ENCODE measurements around the gene FAM241B. TPM values are rescaled to one million over a fixed set of nuclear protein-coding genes. Genes with fewer than 3 reads are reported as not detected.
A peak's percentile ranks its signal among the peaks of the same experiment; 100 is the strongest.

Gene FAM241B
- polyA plus RNA-seq, 1 donor (not counting 4 experiments of a cell fraction or from before 2014, with no cell fraction given): 7.9 TPM

GRCh38 chr10:69663369-69663947, 33.4 kb downstream of the FAM241B start:
- no peak for DNase-seq (ENCODE audit: low read depth, low spot score)
- Histone ChIP-seq H4K20me1 (ENCODE audit: control insufficient read depth, extremely low read depth, insufficient read depth, low read length) (no peaks in the 10 kb centered on the region), H3K4me3 (ENCODE audit: control insufficient read depth in 2 of 3, extremely low read depth in 1 of 3, insufficient read depth in 2 of 3, low read depth in 1 of 3, low read length in 3 of 3) (no peak overlapping the region), H3K9me3 (ENCODE audit: control insufficient read depth, low read depth, low read length) (no peaks in the 10 kb centered on the region), H3K9ac (ENCODE audit: control insufficient read depth, extremely low read depth, insufficient read depth, low read length) (no peak overlapping the region), H3K27me3 (ENCODE audit: control insufficient read depth, extremely low read depth, insufficient read depth, low read length) (peaks cover 59% of the 10 kb centered on the region), H2AFZ (ENCODE audit: control insufficient read depth, low read length) (no peak overlapping the region), H3K4me1 (ENCODE audit: control insufficient read depth, extremely low read depth, insufficient read depth, low read length) (no peaks in the 10 kb centered on the region), H3K79me2 (ENCODE audit: control insufficient read depth, insufficient read depth, low read length) (no peaks in the 10 kb centered on the region), H3K36me3 (ENCODE audit: control insufficient read depth in 2 of 2, extremely low read depth in 1 of 2, insufficient read depth in 2 of 2, low read length in 2 of 2) (no peaks in the 10 kb centered on the region), H3K27ac (ENCODE audit: control insufficient read depth, insufficient read depth, low read length) (no peak overlapping the region), H3K9me1 (ENCODE audit: control insufficient read depth, extremely low read depth, insufficient read depth, low read length) (no peaks in the 10 kb centered on the region), H3K4me2 (ENCODE audit: control insufficient read depth, extremely low read depth, insufficient read depth, low read depth, low read length) (no peak overlapping the region)
- no peak for FAIRE-seq
- no peak for TF ChIP-seq EZH2 (IDR thresholded peaks at IDR 0.05; ENCODE audit: low read length)
- TF ChIP-seq CTCF (optimal IDR thresholded peaks at IDR 0.05 in 1 of 3, IDR thresholded peaks at IDR 0.05 in 1 of 3, conservative IDR thresholded peaks at IDR 0.05 in 1 of 3; ENCODE audit: extremely low read depth in 1 of 3, insufficient read depth in 2 of 3, low read length in 3 of 3): peak in 1 of 3 experiments; percentile 9
- dilution Hi-C loops (cut with MboI; ENCODE audit: extremely low pct_ligation_motif_present, low sequenced_read_pairs): no loop called here

- TF ChIP-seq CTCF (optimal IDR thresholded peaks at IDR 0.05 in 1 of 3, IDR thresholded peaks at IDR 0.05 in 1 of 3, conservative IDR thresholded peaks at IDR 0.05 in 1 of 3; ENCODE audit: extremely low read depth in 1 of 3, insufficient read depth in 2 of 3, low read length in 3 of 3) (no peak), EZH2 (IDR thresholded peaks at IDR 0.05; ENCODE audit: low read length) (no peak)
- H3K79me2 ChIP-seq (ENCODE audit: control insufficient read depth, insufficient read depth, low read length): no peaks in the 10 kb centered on the region
- H3K4me2 ChIP-seq (ENCODE audit: control insufficient read depth, extremely low read depth, insufficient read depth, low read depth, low read length): no peak overlapping the region
- no peak overlapping the region for H3K27ac ChIP-seq (ENCODE audit: control insufficient read depth, insufficient read depth, low read length)
- no peaks in the 10 kb centered on the region for H3K9me1 ChIP-seq (ENCODE audit: control insufficient read depth, extremely low read depth, insufficient read depth, low read length)
- no peak overlapping the region for H3K4me3 ChIP-seq (ENCODE audit: control insufficient read depth in 2 of 3, extremely low read depth in 1 of 3, insufficient read depth in 2 of 3, low read depth in 1 of 3, low read length in 3 of 3)
- DNase-seq (ENCODE audit: low read depth, low spot score) (no peak), FAIRE-seq (no peak)
- H3K27me3 ChIP-seq (ENCODE audit: control insufficient read depth, extremely low read depth, insufficient read depth, low read length): peaks cover 67% of the 10 kb centered on the region
- H4K20me1 ChIP-seq (ENCODE audit: control insufficient read depth, extremely low read depth, insufficient read depth, low read length): no peaks in the 10 kb centered on the region
- H3K9me3 ChIP-seq (ENCODE audit: control insufficient read depth, low read depth, low read length): no peaks in the 10 kb centered on the region
- H3K36me3 ChIP-seq (ENCODE audit: control insufficient read depth in 2 of 2, extremely low read depth in 1 of 2, insufficient read depth in 2 of 2, low read length in 2 of 2): no peaks in the 10 kb centered on the region
- no peak overlapping the region for H2AFZ ChIP-seq (ENCODE audit: control insufficient read depth, low read length)
- dilution Hi-C loops (cut with MboI; ENCODE audit: extremely low pct_ligation_motif_present, low sequenced_read_pairs): no loop called here
- no peaks in the 10 kb centered on the region for H3K4me1 ChIP-seq (ENCODE audit: control insufficient read depth, extremely low read depth, insufficient read depth, low read length)
- no peak overlapping the region for H3K9ac ChIP-seq (ENCODE audit: control insufficient read depth, extremely low read depth, insufficient read depth, low read length)
These were observed 35.6 kb downstream of the FAM241B start for GRCh38 chr10:69665474-69666320.
